GM21786 (cell line): ENCODE data around the gene KCTD8.

ENCODE experiments used
- ATAC-seq: cut with Tn5 transposase; IDR thresholded peaks from one replicate; pipeline ENCODE4 v1.9.1; 2021; ENCODE audit not compliant: unreplicated experiment

KCTD8 gene

DNA sequence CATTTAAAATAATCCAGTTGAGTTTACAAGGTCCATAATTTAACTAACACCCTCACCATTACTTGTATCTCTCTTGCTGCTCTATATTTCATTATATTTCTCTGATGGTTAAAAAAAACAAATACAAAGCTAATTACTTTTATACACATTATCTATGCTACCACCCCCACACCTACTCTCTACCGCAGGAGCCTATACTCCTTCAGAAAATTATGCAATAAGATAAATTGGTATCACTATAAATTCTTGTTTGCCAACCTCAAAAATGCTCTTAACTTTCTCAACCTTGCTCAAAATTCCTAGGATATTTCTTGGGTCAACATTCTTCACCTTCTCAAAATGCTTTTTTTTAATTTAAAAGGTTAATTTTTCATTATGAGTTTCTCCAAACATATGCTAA is 282.7 kb downstream of the KCTD8 start:
- ATAC-seq: no peak

DNA sequence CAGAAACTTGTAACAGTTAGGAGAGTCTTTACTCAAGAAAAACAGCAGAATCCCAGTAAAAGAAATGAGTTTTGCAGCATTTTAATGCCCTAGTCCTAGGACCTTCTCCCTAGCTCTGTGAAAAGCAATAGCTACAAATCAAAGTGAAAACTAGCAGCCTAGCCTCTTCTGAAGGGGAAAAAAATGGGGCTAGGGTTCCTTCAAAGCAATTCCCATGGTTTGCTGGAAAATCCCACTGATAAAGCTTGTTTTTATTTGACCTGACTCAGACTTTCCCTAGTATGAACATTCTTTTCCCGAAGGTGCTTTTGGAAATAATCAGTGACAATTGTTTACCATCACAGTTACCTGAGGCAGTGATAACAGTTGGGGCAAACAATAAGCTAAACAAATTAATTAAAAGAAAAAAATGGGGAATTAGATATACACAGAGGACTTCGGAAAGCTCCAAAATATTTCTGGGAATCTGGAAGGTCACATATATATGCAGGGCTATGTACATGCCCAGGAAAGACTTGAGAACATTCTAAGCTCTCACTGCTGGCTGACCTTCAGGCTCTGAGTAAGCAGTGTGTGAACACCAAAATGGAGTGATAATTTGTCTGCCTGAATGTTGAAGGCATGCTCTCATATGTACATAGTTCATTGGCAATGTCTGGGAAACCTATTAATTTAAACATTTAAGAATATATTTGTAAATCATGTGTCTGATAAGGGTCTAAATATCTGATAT is 285.9 kb downstream of the KCTD8 start:
- ATAC-seq: no peak

DNA sequence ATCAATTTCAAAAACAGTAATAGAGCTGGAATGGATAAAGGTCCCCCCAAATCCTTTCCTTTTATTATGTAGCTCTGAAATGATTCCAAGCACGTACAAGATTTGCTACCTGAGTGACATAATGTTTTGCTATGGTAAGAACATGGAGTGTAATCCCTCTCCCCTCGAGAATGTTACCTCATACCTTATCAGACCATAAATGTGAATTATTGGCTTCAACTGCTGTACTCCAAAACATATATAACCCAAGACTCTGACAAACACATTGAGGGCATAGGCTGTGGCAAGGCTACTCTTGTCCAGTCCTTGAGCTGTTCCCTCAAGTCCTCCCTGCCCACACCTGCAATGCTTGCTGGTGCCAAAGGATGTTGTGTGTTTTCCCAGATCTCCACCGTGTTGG is 286.9 kb downstream of the KCTD8 start:
- ATAC-seq: no peak

DNA sequence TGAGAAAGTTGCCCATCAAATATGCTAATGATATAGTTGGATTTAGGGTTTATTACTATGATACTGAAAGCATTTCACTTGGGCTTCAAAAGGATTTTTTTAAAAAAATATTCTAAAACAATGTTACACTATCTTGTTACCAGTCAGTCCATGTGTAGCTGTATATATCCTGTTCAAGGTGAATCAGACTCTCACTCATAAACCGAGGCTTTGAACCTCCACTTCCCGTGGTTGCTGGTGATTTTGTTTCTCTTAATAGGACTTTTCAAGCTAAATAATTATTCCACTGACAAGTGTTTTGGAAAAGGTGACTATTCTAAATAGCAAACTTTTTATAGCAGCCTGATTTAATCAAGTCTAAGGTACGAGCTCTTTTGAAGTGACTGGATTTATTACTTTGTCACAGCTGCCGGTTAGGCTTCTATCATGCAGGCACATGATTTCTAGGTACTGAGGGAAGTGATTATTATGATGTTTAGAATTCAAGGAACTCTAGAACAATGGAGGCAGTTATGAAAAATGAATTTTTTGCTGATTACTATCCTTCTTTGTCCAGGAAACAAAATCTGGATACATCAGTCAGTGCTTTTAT is 287.7 kb downstream of the KCTD8 start:
- ATAC-seq: no peak

DNA sequence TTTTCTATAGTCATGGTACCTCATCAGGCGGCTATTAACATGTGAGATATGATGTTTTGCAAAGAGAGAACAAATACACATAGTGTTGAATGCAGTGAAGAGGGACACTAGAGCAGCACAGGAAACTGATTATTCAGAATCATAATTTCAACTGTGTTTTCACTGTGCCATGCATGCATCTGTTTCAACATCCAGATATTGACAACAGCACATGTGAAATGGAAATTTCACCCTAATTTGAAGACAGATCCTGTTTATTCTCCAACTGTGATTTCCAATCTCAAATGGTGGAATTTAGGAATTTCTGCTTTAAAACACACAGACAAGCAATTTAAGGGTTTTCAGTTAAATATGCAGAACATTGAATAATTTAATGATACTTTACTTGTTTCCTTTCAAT is 288.6 kb downstream of the KCTD8 start:
- ATAC-seq: no peak

DNA sequence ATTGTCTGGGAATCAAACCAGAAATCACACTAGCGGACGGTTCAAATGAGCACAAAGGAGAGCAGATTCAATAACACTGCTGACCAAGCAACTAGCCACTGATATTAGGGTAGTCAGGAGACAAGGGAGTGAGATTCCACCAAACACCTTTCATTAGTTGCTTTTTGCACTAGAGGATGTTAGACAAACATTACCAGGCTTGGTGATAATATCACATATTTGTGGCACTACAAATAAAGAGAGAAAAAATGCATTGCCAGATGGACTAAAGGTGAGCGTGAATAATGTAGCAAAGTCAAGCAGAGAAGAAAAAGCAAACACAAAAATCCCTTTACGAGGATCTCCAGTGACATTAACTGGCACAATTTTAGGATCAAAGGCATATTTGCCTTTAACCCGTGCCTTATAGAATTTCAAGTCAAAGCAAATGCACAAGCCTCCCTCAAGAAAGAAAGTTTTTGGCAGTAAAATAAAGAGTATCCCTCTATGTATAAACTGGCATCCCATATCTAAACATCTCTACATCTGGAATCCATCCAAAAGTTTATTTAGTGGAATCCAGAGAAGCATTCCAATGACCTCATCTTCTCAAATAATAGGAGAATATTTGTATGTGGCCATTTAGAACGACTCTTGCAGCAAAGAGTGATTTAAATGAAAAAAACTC is 290.9 kb downstream of the KCTD8 start:
- no peak for ATAC-seq

DNA sequence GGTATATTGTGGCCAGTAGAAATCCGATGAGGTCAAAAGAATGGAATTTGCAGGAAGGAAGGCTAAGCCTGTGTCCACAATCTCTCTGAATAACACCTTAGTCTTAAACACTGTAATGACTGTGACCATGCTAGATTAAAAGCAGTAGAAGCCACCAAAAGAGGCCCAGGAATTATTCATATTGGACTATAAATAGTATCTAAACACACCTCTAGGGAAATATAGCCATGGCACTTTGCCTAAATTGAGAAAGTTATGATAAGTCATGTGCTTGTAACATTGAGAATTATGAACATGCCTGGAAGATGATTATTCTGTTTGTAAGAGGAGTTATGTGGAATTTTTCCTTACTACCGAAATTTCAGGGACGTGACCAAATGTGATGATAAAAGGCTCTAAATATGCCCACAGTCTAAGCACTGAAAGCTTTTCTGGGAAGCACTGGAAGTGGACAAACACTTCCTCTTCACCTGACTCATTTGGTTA is 298.5 kb downstream of the KCTD8 start:
- no peak for ATAC-seq

DNA sequence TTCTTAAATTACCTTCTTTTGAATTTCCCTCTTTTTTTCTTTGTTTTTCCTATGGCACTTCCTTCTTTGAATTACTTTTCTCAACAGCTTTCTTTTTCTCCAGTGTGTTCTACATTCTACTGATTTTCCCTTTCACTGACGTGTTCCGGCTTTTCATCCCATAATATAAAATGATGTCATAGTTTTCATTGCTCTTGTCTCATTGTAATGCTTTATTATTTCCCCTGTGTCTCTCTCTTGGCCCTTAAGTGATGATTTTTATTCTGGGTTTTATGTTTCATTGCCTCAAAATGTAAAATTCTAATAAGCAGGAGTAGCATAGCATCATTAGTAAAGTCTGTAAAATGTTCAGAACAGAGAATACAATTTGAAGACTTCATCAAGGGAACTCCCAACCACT is 299.3 kb downstream of the KCTD8 start:
- no peak for ATAC-seq

DNA sequence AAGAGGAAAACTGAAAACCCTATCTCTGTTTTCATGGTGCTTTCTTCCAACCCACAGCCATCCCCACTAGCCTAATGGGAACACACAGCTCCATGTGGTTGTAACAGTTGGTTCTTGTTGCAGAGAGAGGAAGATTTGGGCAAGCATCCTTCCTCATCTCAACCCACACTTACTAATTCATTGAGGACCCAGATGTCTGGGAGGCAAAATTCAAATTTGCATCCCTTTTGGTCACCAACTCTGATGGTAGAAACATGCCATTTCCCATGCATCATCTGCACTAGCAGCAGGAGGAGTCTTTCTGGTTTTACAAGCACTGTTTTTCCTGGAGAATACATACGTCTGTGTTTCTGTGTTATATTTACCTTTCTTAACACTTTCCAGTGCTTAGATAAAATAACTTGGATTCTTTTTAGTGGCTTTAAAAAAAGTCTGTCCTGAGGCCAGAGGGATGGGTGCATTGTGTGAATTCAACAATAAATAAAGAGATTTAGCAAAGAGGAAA is 301.0 kb downstream of the KCTD8 start:
- ATAC-seq: no peak

DNA sequence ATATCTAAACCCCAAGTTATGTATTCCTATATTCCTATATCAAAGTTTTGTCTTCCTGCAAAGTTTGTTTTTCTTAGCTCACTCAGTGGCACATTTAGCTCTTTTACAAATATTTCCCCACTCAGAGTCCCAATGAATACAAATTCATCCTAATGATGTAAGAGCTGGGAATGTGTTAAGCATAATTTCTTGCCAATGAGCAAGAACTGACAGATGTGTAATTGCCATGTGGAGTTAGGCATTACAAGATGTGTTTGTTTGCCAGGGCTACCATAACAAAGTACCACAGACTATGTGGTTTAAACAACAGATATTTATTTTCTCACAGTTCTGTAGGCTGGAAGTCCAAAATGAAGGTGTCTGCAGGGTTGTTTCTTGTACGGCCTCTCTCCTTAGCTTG is 302.1 kb downstream of the KCTD8 start:
- ATAC-seq: no peak

DNA sequence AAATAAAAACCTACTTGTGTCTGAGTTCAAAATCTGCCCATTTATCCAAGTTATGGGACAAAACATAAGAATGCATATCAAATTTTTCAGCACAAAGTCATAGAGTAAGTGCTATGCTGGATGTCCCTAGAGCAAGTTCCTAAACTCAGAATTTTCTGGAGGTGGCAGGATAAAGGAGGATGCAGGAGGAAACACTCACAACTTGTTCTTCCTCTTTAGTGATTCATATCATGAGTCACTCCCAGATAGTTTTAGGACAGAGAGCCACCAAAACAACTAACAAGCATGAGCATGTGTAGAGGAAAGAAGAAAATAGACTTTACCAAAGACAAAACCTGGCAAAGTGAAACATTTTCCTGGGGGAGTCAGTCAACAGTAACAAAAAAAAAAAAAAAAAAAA is 302.7 kb downstream of the KCTD8 start:
- no peak for ATAC-seq

DNA sequence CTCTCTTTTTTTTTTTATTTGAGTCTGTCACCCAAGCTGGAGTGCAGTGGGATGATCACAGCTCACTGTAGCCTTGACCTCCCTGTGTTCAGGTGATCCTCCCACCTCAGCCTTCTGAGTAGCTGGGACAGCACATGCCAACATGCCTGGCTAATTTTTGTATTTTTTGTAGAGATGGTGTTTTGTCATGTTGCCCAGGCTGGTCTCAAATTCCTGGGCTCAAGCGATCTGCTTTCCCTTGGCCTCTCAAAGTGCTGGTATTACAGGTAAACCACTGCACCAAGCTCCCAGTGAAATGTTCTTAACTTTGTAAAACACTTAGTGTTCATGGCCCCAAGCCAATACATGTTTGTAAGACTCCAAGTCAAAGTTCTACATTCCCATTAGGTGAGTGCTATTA is 316.1 kb downstream of the KCTD8 start:
- no peak for ATAC-seq
